Endothelial cell of umbilical vein (primary cell): ENCODE measurements around the gene POLR1B. TPM values are rescaled to one million over a fixed set of nuclear protein-coding genes. Genes with fewer than 3 reads are reported as not detected.

Experiments used
- BruUV-seq: library from RNA; stranded (reverse); fragments of 400-500 nt; replicated peaks from 2 replicates; lab custom pipeline; 2021; lab: Mats Ljungman, UMichigan
- CTCF ChIA-PET: fragments of 300-600, 350-600 bp; sonication (Branson Sonifier 250); formaldehyde crosslinking; loops from one replicate; lab custom pipeline; 2021; ENCODE audit warnings: antibody characterized with exemption, inconsistent platforms; lab: Charles Lee
- POLR2A ChIA-PET: fragments of 300-600, 350-600 bp; sonication (Branson Sonifier 250); formaldehyde crosslinking; loops from one replicate; lab custom pipeline; 2021; ENCODE audit warnings: antibody characterized with exemption, inconsistent platforms; lab: Charles Lee
- DNase-seq: peaks from one replicate; pipeline ENCODE4 v3.0.0-alpha.2; 2011; ENCODE audit warnings: low read depth, low spot score
- FAIRE-seq: peaks from 2 replicates; lab custom pipeline; 2011; peaks lifted over from hg19 to GRCh38; lab: Jason Lieb, UNC
- H2AFZ ChIP-seq: 2 replicates; pipeline ENCODE4 v1.6.0; 2012; ENCODE audit warnings: low read depth, low read length, control low read depth, inconsistent platforms
- H3K27ac ChIP-seq: 2 replicates; pipeline ENCODE4 v1.5.1; 2011; ENCODE audit warnings: low read depth, mild to moderate bottlenecking, control low read depth, low read length, moderate library complexity; ENCODE audit not compliant: insufficient read depth
- H3K27me3 ChIP-seq, 2 experiments: 2 replicates each; pipeline versions ENCODE4 v1.6.0 to v1.6.1; 2011; ENCODE audit warnings: low read length in 2 of 2, mixed read lengths in 1 of 2; ENCODE audit not compliant: control insufficient read depth in 2 of 2, insufficient read depth in 2 of 2
- H3K36me3 ChIP-seq, 2 experiments: 2 replicates in 1 of 2; 3 replicates in 1 of 2; pipeline ENCODE4 v1.5.1; 2011; ENCODE audit warnings: low read length in 2 of 2, mild to moderate bottlenecking in 1 of 2, moderate library complexity in 1 of 2; ENCODE audit not compliant: control insufficient read depth in 2 of 2, insufficient read depth in 2 of 2; ENCODE audit errors: extremely low read depth in 1 of 2
- H3K4me1 ChIP-seq: 3 replicates; pipeline ENCODE4 v1.5.1; 2011; ENCODE audit warnings: mild to moderate bottlenecking, low read length; ENCODE audit not compliant: control insufficient read depth, insufficient read depth; ENCODE audit errors: extremely low read depth
- H3K4me2 ChIP-seq: 2 replicates; pipeline ENCODE4 v1.6.1; 2011; ENCODE audit warnings: low read length, control low read depth, mixed read lengths; ENCODE audit not compliant: insufficient read depth
- H3K4me3 ChIP-seq, 3 experiments: fragments of 200-600 bp in 1 of 3; sonication (generic), shearing (Covaris generic) in 1 of 3; replicated peaks in 1 of 3; 2 replicates each; pipeline ENCODE4 v1.5.1; 2011 to 2016; ENCODE audit warnings: control low read depth in 3 of 3, low read length in 3 of 3, mild to moderate bottlenecking in 2 of 3, inconsistent platforms in 1 of 3, low read depth in 1 of 3, moderate library complexity in 1 of 3; ENCODE audit not compliant: insufficient read depth in 1 of 3
- H3K79me2 ChIP-seq: 2 replicates; pipeline ENCODE4 v1.6.0; 2012; ENCODE audit warnings: low read length, inconsistent platforms; ENCODE audit not compliant: control insufficient read depth, insufficient read depth
- H3K9ac ChIP-seq: replicated peaks from 2 replicates; pipeline ENCODE3; 2011; ENCODE audit warnings: low read length, control low read depth; ENCODE audit not compliant: insufficient read depth; ENCODE audit errors: extremely low read depth
- H3K9me1 ChIP-seq: replicated peaks from 3 replicates; pipeline ENCODE4 v1.6.0; 2011; ENCODE audit warnings: mild to moderate bottlenecking, low read length; ENCODE audit not compliant: control insufficient read depth, insufficient read depth; ENCODE audit errors: extremely low read depth
- H3K9me3 ChIP-seq: replicated peaks from 2 replicates; pipeline ENCODE4 v1.5.1; 2012; ENCODE audit warnings: low read length, inconsistent platforms; ENCODE audit not compliant: control insufficient read depth, insufficient read depth
- H4K20me1 ChIP-seq: replicated peaks from 2 replicates; pipeline ENCODE3; 2011; ENCODE audit warnings: mild to moderate bottlenecking, low read length; ENCODE audit not compliant: control insufficient read depth, insufficient read depth; ENCODE audit errors: extremely low read depth
- CTCF ChIP-seq, 2 donors: IDR thresholded peaks; 1 replicate in 1 of 2; 2 replicates in 1 of 2; pipeline ENCODE4 v1.5.1; 2011; ENCODE audit warnings: low read length in 2 of 2, mild to moderate bottlenecking in 2 of 2, moderate library complexity in 2 of 2, control low read depth in 1 of 2, inconsistent platforms in 1 of 2, low read depth in 1 of 2; ENCODE audit not compliant: insufficient read depth in 1 of 2; ENCODE audit errors: extremely low read depth in 1 of 2
- EZH2 ChIP-seq: IDR thresholded peaks from 2 replicates; pipeline ENCODE4 v1.6.1; 2012; ENCODE audit warnings: borderline replicate concordance, low read depth, mild to moderate bottlenecking, moderate library complexity, low read length, inconsistent platforms; ENCODE audit not compliant: severe bottlenecking
- FOS ChIP-seq: IDR thresholded peaks from 2 replicates; pipeline ENCODE4 v1.6.1; 2011; ENCODE audit warnings: mild to moderate bottlenecking, low read length, moderate library complexity, borderline replicate concordance; ENCODE audit not compliant: insufficient read depth
- GATA2 ChIP-seq: IDR thresholded peaks from 2 replicates; pipeline ENCODE4 v1.7.0; 2011; ENCODE audit warnings: low read depth, mild to moderate bottlenecking, moderate library complexity, mixed read lengths, low read length; ENCODE audit not compliant: insufficient read length, insufficient read depth
- JUN ChIP-seq: IDR thresholded peaks from 2 replicates; pipeline ENCODE4 v1.6.1; 2011; ENCODE audit warnings: borderline replicate concordance, low read depth; ENCODE audit not compliant: insufficient read length, insufficient read depth
- MAX ChIP-seq: IDR thresholded peaks from 2 replicates; pipeline ENCODE4 v1.6.1; 2011; ENCODE audit not compliant: insufficient read depth, insufficient read length
- MYC ChIP-seq: IDR thresholded peaks from one replicate; pipeline ENCODE4 v1.6.1; 2011; ENCODE audit warnings: mild to moderate bottlenecking, low read depth, low read length
- POLR2A ChIP-seq: IDR thresholded peaks from 2 replicates; pipeline ENCODE4 v1.6.1; 2012; ENCODE audit warnings: low read depth, mild to moderate bottlenecking, control low read depth, low read length
- POLR2AphosphoS5 ChIP-seq: IDR thresholded peaks from 2 replicates; pipeline ENCODE4 v1.6.1; 2012; ENCODE audit warnings: low read depth, mild to moderate bottlenecking, control low read depth, low read length, moderate library complexity; ENCODE audit not compliant: insufficient read depth
- dilution Hi-C: fragments of 300-500 bp; cut with MboI; formaldehyde crosslinking; loops from one replicate; pipeline ENCODE4 v1.15.0; 2019; ENCODE audit warnings: low sequenced_read_pairs; ENCODE audit not compliant: extremely low pct_ligation_motif_present
- intact Hi-C: fragments of 100-400 bp; cut with micrococcal nuclease; formaldehyde crosslinking; loops from one replicate; pipeline ENCODE4 v1.10.0; 2022
- polyA plus RNA-seq, 4 experiments: library from polyadenylated mRNA; depleted of rRNA in 3 of 4; stranded (reverse) in 3 of 4; unstranded in 1 of 4; fragments of >200 nt; gene quantifications; 2 replicates each; pipeline versions ENCODE4 v1.2.1 to v1.2.3, GENCODE V29; 2011 to 2012; ENCODE audit warnings: missing spikeins in 1 of 4
- total RNA-seq: library from RNA; stranded (reverse); gene quantifications from 2 replicates; pipeline ENCODE4 v1.2.3, GENCODE V29; 2021

POLR1B gene
- total and polyA plus RNA-seq, 2 donors (not counting 3 experiments of a cell fraction or from before 2014, with no cell fraction given), result 12.2 to 28.9 TPM

- Histone ChIP-seq H3K79me2 (no peaks in the 10 kb centered on the region), H3K4me3 (no peak overlapping the region), H3K36me3 (no peaks in the 10 kb centered on the region), H2AFZ (no peak overlapping the region), H4K20me1 (no peaks in the 10 kb centered on the region), H3K9me1 (no peaks in the 10 kb centered on the region), H3K9ac (no peak overlapping the region), H3K27ac (no peak overlapping the region), H3K4me2 (no peak overlapping the region), H3K4me1 (no peaks in the 10 kb centered on the region), H3K27me3 (no peaks in the 10 kb centered on the region), H3K9me3 (no peaks in the 10 kb centered on the region)
- no TSS peak for BruUV-seq
- dilution Hi-C loops, result no loop called here
- FAIRE-seq, result no peak
- no peak for TF ChIP-seq MYC
- no peak for TF ChIP-seq POLR2A
- no peak for TF ChIP-seq CTCF (IDR thresholded peaks at IDR 0.05; ENCODE audit: extremely low read depth in 1 of 2, insufficient read depth in 1 of 2, low read depth in 1 of 2, low read length in 2 of 2)
- no peak for TF ChIP-seq MAX
- TF ChIP-seq EZH2, result no peak
- TF ChIP-seq FOS, result no peak
- no peak for TF ChIP-seq JUN
- no peak for TF ChIP-seq POLR2AphosphoS5
- TF ChIP-seq GATA2, result no peak
- ChIA-PET CTCF (interaction anchor here (0.9 to 2.6 kb wide), 6 partner anchors 22 to 122 kb away, joined by 3 to 11 read pairs (median 4); no protein-coding TSS in a partner anchor), POLR2A (no interaction called here)
- intact Hi-C loops, result loop anchor here (5.0 kb wide), 1 partner anchor 352 kb away; no protein-coding TSS in a partner anchor
- no peak for DNase-seq
Observed at GRCh38 chr2:112604952-112605351, 62.7 kb downstream of the POLR1B start.
